Esophagus squamous epithelium (tissue), 4 donors: ENCODE results near the gene ZNF263.

Source experiments
- POLR2A ChIP-seq, 4 donors: fragments of 450-650 bp; IDR thresholded peaks; one replicate each; pipeline ENCODE4 v1.6.1; 2017; ENCODE audit warnings: antibody characterized with exemption in 4 of 4, mild to moderate bottlenecking in 4 of 4, moderate library complexity in 3 of 4
- TF ChIP-seq, protein P1 (sequence below), 6 experiments: fragments of 450-650 bp in 4 of 6; fragments of 200-600 bp in 2 of 6; sonication (generic) in 2 of 6; IDR thresholded peaks; one replicate each; pipeline ENCODE4 v1.5.1; 2016 to 2019; ENCODE audit warnings: antibody characterized with exemption in 6 of 6, mild to moderate bottlenecking in 4 of 6, moderate library complexity in 4 of 6

DNA sequence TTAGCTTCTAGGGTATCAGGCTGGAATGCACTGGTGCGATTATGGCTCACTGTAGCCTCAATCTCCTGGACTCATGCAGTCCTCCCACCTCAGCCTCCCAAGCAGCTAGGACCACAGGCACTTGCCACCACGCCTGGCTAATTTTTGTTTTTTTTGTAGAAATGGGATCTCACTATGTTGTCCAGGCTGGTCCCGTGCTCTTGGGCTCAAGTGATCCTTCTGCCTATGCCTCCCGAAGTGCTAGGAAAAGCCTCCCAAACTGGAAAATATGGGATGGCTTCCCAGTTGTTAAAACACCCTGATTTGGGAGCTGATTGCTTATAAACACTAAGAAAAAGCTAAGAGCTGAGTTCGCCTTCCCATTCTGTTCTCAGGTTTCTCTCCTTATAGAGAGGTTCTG lies 6.6 kb upstream of the ZNF263 start:
- TF ChIP-seq, protein P1, sequence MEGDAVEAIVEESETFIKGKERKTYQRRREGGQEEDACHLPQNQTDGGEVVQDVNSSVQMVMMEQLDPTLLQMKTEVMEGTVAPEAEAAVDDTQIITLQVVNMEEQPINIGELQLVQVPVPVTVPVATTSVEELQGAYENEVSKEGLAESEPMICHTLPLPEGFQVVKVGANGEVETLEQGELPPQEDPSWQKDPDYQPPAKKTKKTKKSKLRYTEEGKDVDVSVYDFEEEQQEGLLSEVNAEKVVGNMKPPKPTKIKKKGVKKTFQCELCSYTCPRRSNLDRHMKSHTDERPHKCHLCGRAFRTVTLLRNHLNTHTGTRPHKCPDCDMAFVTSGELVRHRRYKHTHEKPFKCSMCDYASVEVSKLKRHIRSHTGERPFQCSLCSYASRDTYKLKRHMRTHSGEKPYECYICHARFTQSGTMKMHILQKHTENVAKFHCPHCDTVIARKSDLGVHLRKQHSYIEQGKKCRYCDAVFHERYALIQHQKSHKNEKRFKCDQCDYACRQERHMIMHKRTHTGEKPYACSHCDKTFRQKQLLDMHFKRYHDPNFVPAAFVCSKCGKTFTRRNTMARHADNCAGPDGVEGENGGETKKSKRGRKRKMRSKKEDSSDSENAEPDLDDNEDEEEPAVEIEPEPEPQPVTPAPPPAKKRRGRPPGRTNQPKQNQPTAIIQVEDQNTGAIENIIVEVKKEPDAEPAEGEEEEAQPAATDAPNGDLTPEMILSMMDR (IDR thresholded peaks at IDR 0.05): no peak
- no peak for TF ChIP-seq POLR2A (IDR thresholded peaks at IDR 0.05)
